Stomach (tissue), 9 donors: Measurements from ENCODE around the gene PTPRT. TPM values are rescaled to one million over a fixed set of nuclear protein-coding genes. Genes with fewer than 3 reads are reported as not detected.

Experiments
- DNase-seq, 2 donors: peaks; one replicate each; pipeline versions ENCODE4 v3.0.0 to v3.0.0-alpha.2; 2013 to 2019
- H3K27ac ChIP-seq, 5 donors: fragments of 200-600 bp in 4 of 5; sonication (generic) in 4 of 5; one replicate each; pipeline ENCODE4 v1.5.1; 2013 to 2019; ENCODE audit warnings: mild to moderate bottlenecking in 1 of 5, moderate library complexity in 1 of 5
- H3K27me3 ChIP-seq, 3 donors: fragments of 200-600 bp; sonication (generic); one replicate each; pipeline ENCODE4 v1.5.1; 2017 to 2019; ENCODE audit warnings: mixed run types in 1 of 3
- H3K36me3 ChIP-seq, 4 donors: fragments of 200-600 bp; sonication (generic); 1 replicate in 3 of 4; 2 replicates in 1 of 4; pipeline ENCODE4 v1.5.1; 2016 to 2019
- H3K4me1 ChIP-seq, 4 donors: fragments of 200-600 bp; sonication (generic); one replicate each; pipeline ENCODE4 v1.5.1; 2016 to 2019
- H3K4me3 ChIP-seq, 4 donors: fragments of 200-600 bp; sonication (generic) in 3 of 4; one replicate each; pipeline ENCODE4 v1.5.1; 2016 to 2019; ENCODE audit warnings: mild to moderate bottlenecking in 1 of 4
- H3K9me3 ChIP-seq, 4 donors: fragments of 200-600 bp; sonication (generic); one replicate each; pipeline ENCODE4 v1.5.1; 2016 to 2019
- CTCF ChIP-seq, 7 experiments: fragments of 450-650 bp in 4 of 7; fragments of 200-600 bp in 3 of 7; sonication (generic) in 3 of 7; IDR thresholded peaks; one replicate each; pipeline ENCODE4 v1.5.1; 2016 to 2019; ENCODE audit warnings: antibody characterized with exemption in 7 of 7, control low read depth in 2 of 7, mild to moderate bottlenecking in 1 of 7
- EP300 ChIP-seq: sonication (generic); formaldehyde crosslinking; IDR thresholded peaks from one replicate; pipeline ENCODE4 v1.6.1; 2017; ENCODE audit warnings: antibody characterized with exemption
- POLR2A ChIP-seq, 4 donors: fragments of 450-650 bp; IDR thresholded peaks; one replicate each; pipeline ENCODE4 v1.6.1; 2016; ENCODE audit warnings: antibody characterized with exemption in 4 of 4, control low read depth in 2 of 4, mild to moderate bottlenecking in 1 of 4, moderate library complexity in 1 of 4
- POLR2AphosphoS5 ChIP-seq, 3 donors: sonication (generic); formaldehyde crosslinking; IDR thresholded peaks; one replicate each; pipeline ENCODE4 v1.6.1; 2016; ENCODE audit warnings: antibody characterized with exemption in 3 of 3
- WGBS, 5 donors: extraction: QIAGEN DNeasy Blood & Tissue Kit in 3 of 5; methylation state at CpG; one replicate each; pipeline versions ENCODE4 v1.1.5 to v1.1.7; 2013 to 2018; 5-methylcytosine and 5-hydroxymethylcytosine counted together
- intact Hi-C: fragments of 100-400 bp; cut with DNase I; formaldehyde crosslinking; loops from one replicate; pipeline ENCODE4 v1.15.1; 2023; ENCODE audit warnings: low total_unique reads
- polyA plus RNA-seq, 3 donors: library from polyadenylated mRNA; stranded (reverse); fragments of 200-250 nt; gene quantifications; one replicate each; pipeline ENCODE4 v1.2.3, GENCODE V29; 2013
- total RNA-seq, 5 donors: library from RNA; depleted of rRNA; stranded (reverse); fragments of >200 nt; gene quantifications; one replicate each; pipeline versions ENCODE4 v1.1.0 to v1.2.3, GENCODE V29; 2014 to 2016
- donor health status: healthy with polysubstance abuse.
- donor health status: Bipolar disorder and iron deficiency.
- donor health status: healthy.

Gene PTPRT
- total and polyA plus RNA-seq, 8 donors: 0.05 to 11.6 (median 1.7) TPM; not detected in 2

GRCh38 chr20:42975974-42976373 lies 213.7 kb downstream of the PTPRT start:
- 63 to 77% (median 71%) methylated on average over 1 of the region's 1 CpG for WGBS, 5 donors
- intact Hi-C loops: no loop called here

GRCh38 chr20:42974347-42974746 lies 215.4 kb downstream of the PTPRT start:
- H3K27ac ChIP-seq: no peak overlapping the region
- intact Hi-C loops: no loop called here
- no peaks in the 10 kb centered on the region for H3K27me3 ChIP-seq
- 72 to 76% (median 75%) methylated on average over 8 of the region's 8 CpGs for WGBS, 5 donors
- H3K4me3 ChIP-seq: no peak overlapping the region
- no peak for DNase-seq
- H3K4me1 ChIP-seq: no peaks in the 10 kb centered on the region
- no peaks in the 10 kb centered on the region for H3K36me3 ChIP-seq
- no peaks in the 10 kb centered on the region for H3K9me3 ChIP-seq
- TF ChIP-seq POLR2AphosphoS5 (IDR thresholded peaks at IDR 0.05) (no peak), EP300 (no peak)

More at GRCh38 chr20:42975974-42976373, 213.7 kb downstream of the PTPRT start:
- no peak for DNase-seq
- Histone ChIP-seq H3K4me1 (no peaks in the 10 kb centered on the region), H3K27ac (no peak overlapping the region), H3K36me3 (no peaks in the 10 kb centered on the region), H3K4me3 (no peak overlapping the region), H3K9me3 (no peaks in the 10 kb centered on the region), H3K27me3 (no peaks in the 10 kb centered on the region)
- TF ChIP-seq EP300: no peak
- no peak for TF ChIP-seq CTCF (IDR thresholded peaks at IDR 0.05)
- no peak for TF ChIP-seq POLR2AphosphoS5 (IDR thresholded peaks at IDR 0.05)
- TF ChIP-seq POLR2A (IDR thresholded peaks at IDR 0.05): no peak

GRCh38 chr20:42972591-42972990 lies 217.1 kb downstream of the PTPRT start:
- Histone ChIP-seq H3K9me3 (no peaks in the 10 kb centered on the region), H3K4me1 (no peaks in the 10 kb centered on the region), H3K4me3 (no peak overlapping the region), H3K36me3 (no peaks in the 10 kb centered on the region), H3K27ac (no peak overlapping the region), H3K27me3 (no peaks in the 10 kb centered on the region)
- TF ChIP-seq POLR2A (IDR thresholded peaks at IDR 0.05) (no peak), POLR2AphosphoS5 (IDR thresholded peaks at IDR 0.05) (no peak), EP300 (no peak), CTCF (IDR thresholded peaks at IDR 0.05) (no peak)
- 88 to 94% (median 90%) methylated on average over 5 of the region's 5 CpGs for WGBS, 5 donors
- DNase-seq: no peak
- intact Hi-C loops: no loop called here

- H3K36me3 ChIP-seq: no peaks in the 10 kb centered on the region
- WGBS, 5 donors: 90 to 94% (median 93%) methylated on average over 9 of the region's 9 CpGs
Measured at GRCh38 chr20:42968746-42969145, 221.0 kb downstream of the PTPRT start.

More at GRCh38 chr20:42968746-42969145, 221.0 kb downstream of the PTPRT start:
- no peak overlapping the region for H3K4me3 ChIP-seq
- H3K27ac ChIP-seq: no peak overlapping the region
- no peaks in the 10 kb centered on the region for H3K4me1 ChIP-seq
- no peak for DNase-seq
- intact Hi-C loops: no loop called here
- TF ChIP-seq POLR2AphosphoS5 (IDR thresholded peaks at IDR 0.05) (no peak), EP300 (no peak), POLR2A (IDR thresholded peaks at IDR 0.05) (no peak), CTCF (IDR thresholded peaks at IDR 0.05) (no peak)
- no peaks in the 10 kb centered on the region for H3K27me3 ChIP-seq
- peaks cover 0 to 2% (median 0%) of the 10 kb centered on the region in 4 donors for H3K9me3 ChIP-seq
